ENCODE results near the gene MYO9B.

The MYO9B gene

GRCh38 chr19:17107546-17108452, 32.2 kb downstream of the MYO9B start:
- Histone ChIP-seq H3K79me2 (ENCODE audit: low read length) (peaks cover 81% of the 10 kb centered on the region), H3K4me3 (ENCODE audit: low read length) (peak overlapping the region; percentile 0; the same call in 1 of the 2 replicates), H3K36me3 (replicated peaks; ENCODE audit: low read depth, low read length) (peaks cover 38% of the 10 kb centered on the region), H3K27ac (ENCODE audit: low read length) (peak overlapping the region; percentile 52), H3K27me3 (ENCODE audit: low read depth, low read length) (no peaks in the 10 kb centered on the region), H4K20me1 (ENCODE audit: insufficient read depth, low read length) (peaks cover 27% of the 10 kb centered on the region), H3K9ac (ENCODE audit: low read length) (peak overlapping the region; percentile 26; the same call in 1 of the 2 replicates), H3K4me1 (ENCODE audit: low read length) (peaks cover 80% of the 10 kb centered on the region), H3K9me3 (ENCODE audit: insufficient read depth, low read length) (peaks cover 4% of the 10 kb centered on the region; the same call in 1 of the 2 replicates), H3K4me2 (ENCODE audit: low read length) (peak overlapping the region; percentile 21), H2AFZ (ENCODE audit: low read depth, low read length) (no peak overlapping the region)
- no peak for TF ChIP-seq EZH2phosphoT487 (IDR thresholded peaks at IDR 0.05; ENCODE audit: low read depth)
- TF ChIP-seq CTCF (IDR thresholded peaks at IDR 0.05; ENCODE audit: low read depth, low read length) = no peak

GRCh38 chr19:17108453-17108784, 32.8 kb downstream of the MYO9B start:
- H3K4me2 ChIP-seq (ENCODE audit: low read length) = peak overlapping the region; percentile 21
- no peak overlapping the region for H3K4me3 ChIP-seq (ENCODE audit: low read length)
- H2AFZ ChIP-seq (ENCODE audit: low read depth, low read length) = no peak overlapping the region
- peaks cover 32% of the 10 kb centered on the region for H3K36me3 ChIP-seq (replicated peaks; ENCODE audit: low read depth, low read length)
- H3K9me3 ChIP-seq (ENCODE audit: insufficient read depth, low read length) = no peaks in the 10 kb centered on the region
- H3K4me1 ChIP-seq (ENCODE audit: low read length) = peaks cover 75% of the 10 kb centered on the region
- H4K20me1 ChIP-seq (ENCODE audit: insufficient read depth, low read length) = peaks cover 24% of the 10 kb centered on the region
- H3K27me3 ChIP-seq (ENCODE audit: low read depth, low read length) = no peaks in the 10 kb centered on the region
- TF ChIP-seq CTCF (IDR thresholded peaks at IDR 0.05; ENCODE audit: low read depth, low read length) (no peak), EZH2phosphoT487 (IDR thresholded peaks at IDR 0.05; ENCODE audit: low read depth) (no peak)
- peak overlapping the region; percentile 26; the same call in 1 of the 2 replicates for H3K9ac ChIP-seq (ENCODE audit: low read length)
- H3K27ac ChIP-seq (ENCODE audit: low read length) = peak overlapping the region; percentile 52
- H3K79me2 ChIP-seq (ENCODE audit: low read length) = peaks cover 81% of the 10 kb centered on the region

- Histone ChIP-seq H3K27ac (ENCODE audit: low read length) (peak overlapping the region; percentile 91), H3K36me3 (replicated peaks; ENCODE audit: low read depth, low read length) (peaks cover 30% of the 10 kb centered on the region), H2AFZ (ENCODE audit: low read depth, low read length) (no peak overlapping the region), H3K27me3 (ENCODE audit: low read depth, low read length) (no peaks in the 10 kb centered on the region), H3K4me1 (ENCODE audit: low read length) (peaks cover 66% of the 10 kb centered on the region), H3K9me3 (ENCODE audit: insufficient read depth, low read length) (no peaks in the 10 kb centered on the region), H3K9ac (ENCODE audit: low read length) (peak overlapping the region; percentile 64), H4K20me1 (ENCODE audit: insufficient read depth, low read length) (peaks cover 24% of the 10 kb centered on the region), H3K79me2 (ENCODE audit: low read length) (peaks cover 82% of the 10 kb centered on the region), H3K4me3 (ENCODE audit: low read length) (peak overlapping the region; percentile 71), H3K4me2 (ENCODE audit: low read length) (peak overlapping the region; percentile 98)
- no peak for TF ChIP-seq CTCF (IDR thresholded peaks at IDR 0.05; ENCODE audit: low read depth, low read length)
- no peak for TF ChIP-seq EZH2phosphoT487 (IDR thresholded peaks at IDR 0.05; ENCODE audit: low read depth)
Measured at GRCh38 chr19:17109300-17109699, 33.7 kb downstream of the MYO9B start.

GRCh38 chr19:17109962-17110598, 34.5 kb downstream of the MYO9B start:
- no peaks in the 10 kb centered on the region for H3K9me3 ChIP-seq (ENCODE audit: insufficient read depth, low read length)
- peaks cover 82% of the 10 kb centered on the region for H3K79me2 ChIP-seq (ENCODE audit: low read length)
- H3K9ac ChIP-seq (ENCODE audit: low read length) = peak overlapping the region; percentile 76
- peaks cover 58% of the 10 kb centered on the region for H3K4me1 ChIP-seq (ENCODE audit: low read length)
- peak overlapping the region; percentile 91 for H3K27ac ChIP-seq (ENCODE audit: low read length)
- no peak overlapping the region for H2AFZ ChIP-seq (ENCODE audit: low read depth, low read length)
- peak overlapping the region; percentile 98 for H3K4me2 ChIP-seq (ENCODE audit: low read length)
- no peaks in the 10 kb centered on the region for H3K27me3 ChIP-seq (ENCODE audit: low read depth, low read length)
- peaks cover 36% of the 10 kb centered on the region for H3K36me3 ChIP-seq (replicated peaks; ENCODE audit: low read depth, low read length)
- peaks cover 25% of the 10 kb centered on the region for H4K20me1 ChIP-seq (ENCODE audit: insufficient read depth, low read length)
- no peak for TF ChIP-seq EZH2phosphoT487 (IDR thresholded peaks at IDR 0.05; ENCODE audit: low read depth)
- TF ChIP-seq CTCF (IDR thresholded peaks at IDR 0.05; ENCODE audit: low read depth, low read length) = no peak
- H3K4me3 ChIP-seq (ENCODE audit: low read length) = peak overlapping the region; percentile 71

Measured in OCI-LY3 (cell line).